Stimulated activated CD4-positive, alpha-beta T cell treated with anti-CD3 and anti-CD28 coated beads, TNF-alpha, amount 100 ng/mL, for 1 hour (primary cell): ENCODE measurements around the gene VSIG4.

Experiments used
- DNase-seq, 3 donors: peaks; one replicate each; pipeline ENCODE4 v3.0.0-alpha.2; 2020; ENCODE audit warnings: low read depth in 3 of 3, low spot score in 1 of 3

VSIG4 gene

DNA sequence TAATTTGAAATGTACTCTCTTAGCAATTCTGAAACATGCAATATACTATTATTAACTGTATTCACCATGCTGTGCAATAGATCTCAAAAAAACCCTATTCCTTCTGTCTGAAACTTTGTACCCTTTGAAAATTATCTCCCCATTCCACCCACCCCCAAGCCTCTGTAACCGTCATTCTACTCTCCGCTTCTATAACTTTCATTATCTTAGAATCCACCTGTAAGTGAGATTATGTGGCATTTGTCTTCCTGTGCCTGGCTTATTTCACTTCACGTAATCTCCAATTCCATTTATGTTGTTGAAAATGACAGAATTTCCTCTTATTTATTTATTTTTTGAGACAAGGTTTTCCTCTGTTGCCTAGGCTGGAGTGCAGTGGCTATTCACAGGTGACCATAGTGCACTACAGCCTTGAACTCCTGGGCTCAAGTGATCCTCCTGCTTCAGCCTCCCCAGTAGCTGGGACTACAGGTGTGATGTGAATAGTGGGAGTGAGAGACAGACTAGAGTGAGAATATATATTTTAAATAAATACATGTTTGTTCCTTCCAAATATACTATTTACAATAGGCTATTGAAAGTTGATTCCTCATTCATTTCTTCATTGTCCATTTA lies 30.5 kb downstream of the VSIG4 start:
- DNase-seq, result no peak

DNA sequence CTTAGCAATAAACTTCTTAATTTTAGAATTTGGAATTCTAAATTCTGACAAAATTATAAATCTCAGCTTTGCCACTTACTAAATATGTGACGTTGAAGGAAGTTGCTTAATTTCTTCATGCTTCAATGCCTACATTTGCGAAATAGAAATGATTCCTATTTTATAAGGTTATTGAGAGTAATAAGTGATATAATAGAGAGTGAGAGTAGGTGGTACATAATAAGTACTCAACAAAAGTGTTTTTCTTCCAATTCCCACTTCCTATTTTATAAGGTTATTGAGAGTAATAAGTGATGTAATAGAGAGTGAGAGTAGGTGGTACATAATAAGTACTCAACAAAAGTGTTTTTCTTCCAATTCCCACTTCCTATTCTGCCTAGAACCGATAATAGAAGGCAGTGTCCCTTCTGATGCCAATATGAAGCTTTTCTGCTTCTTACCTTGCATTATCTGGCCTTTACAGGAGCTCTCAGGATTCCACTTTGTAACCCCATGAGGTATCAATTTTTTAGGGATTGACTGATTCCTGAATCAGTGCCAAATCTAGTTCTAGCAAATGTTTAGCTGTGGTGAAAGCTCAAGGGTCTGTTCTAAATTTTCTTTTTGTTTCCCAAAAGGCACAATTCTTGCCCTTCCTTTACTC lies 31.4 kb downstream of the VSIG4 start:
- DNase-seq, result no peak

GRCh38 chrX:66007851-66008250 lies 32.0 kb downstream of the VSIG4 start:
- no peak for DNase-seq

- no peak for DNase-seq
Measured at GRCh38 chrX:66005830-66006449, 33.9 kb downstream of the VSIG4 start.

DNA sequence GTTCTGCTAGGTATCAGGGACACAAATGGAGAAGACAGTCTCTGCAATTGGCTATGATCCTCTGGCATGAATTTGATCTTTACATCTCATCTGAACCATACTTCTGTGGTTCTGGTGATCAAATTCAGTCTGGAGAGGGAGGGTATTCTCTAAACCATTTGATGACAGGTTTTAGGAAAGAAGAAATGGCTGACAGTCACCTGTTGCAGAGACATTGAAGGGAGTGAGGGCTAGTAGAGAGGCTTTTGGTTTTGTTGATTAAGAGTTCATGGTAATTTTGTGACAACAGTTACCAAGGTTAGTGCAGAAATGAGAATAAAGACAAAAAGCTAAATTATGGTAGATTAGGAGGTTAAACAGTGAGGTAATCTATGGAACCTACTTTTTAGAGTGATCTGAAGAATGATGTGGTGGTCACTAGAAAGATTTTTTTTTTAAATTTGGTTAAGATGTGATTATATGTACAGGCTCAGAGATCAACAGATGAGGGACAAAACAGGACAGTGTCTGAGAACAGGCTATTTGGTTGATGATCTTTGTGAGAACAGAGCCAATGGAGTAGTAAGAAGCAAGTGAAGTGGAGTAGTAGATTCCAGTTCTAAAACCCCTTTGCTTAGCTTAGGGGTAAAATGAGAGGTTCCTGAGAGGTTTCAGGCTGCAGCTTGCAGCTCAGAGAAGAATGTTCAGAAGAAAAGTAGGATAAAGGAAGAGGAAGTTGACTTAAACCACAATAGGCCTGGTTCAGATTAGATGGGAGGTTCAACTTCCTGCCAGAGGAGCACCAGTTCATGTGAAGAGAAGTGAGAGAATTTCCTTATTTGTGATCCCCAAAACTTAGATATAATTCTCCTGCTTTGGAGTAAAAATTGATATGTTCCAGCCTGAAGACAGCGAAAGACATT lies 34.7 kb downstream of the VSIG4 start:
- no peak for DNase-seq

GRCh38 chrX:66002824-66003680 lies 36.8 kb downstream of the VSIG4 start:
- no peak for DNase-seq

DNA sequence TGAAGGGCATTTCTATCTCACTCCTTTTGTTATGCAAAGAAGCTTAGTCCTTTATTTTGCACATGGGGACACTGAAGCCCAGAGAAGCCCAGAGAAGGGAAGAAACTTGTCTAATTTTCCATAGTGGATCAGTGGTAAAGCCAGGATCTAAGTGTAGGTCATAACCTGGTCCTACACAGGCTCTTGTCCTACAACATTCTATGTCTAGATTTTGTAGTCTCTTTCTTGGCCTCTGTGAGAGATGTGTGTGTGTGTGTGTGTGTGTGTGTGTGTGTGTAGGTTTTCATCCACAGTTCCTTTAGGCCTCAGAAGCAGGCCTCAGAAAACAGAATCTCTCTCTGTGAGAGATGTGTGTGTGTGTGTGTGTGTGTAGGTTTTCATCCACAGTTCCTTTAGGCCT lies 38.3 kb downstream of the VSIG4 start:
- DNase-seq, result no peak

- DNase-seq, result no peak
Measured at GRCh38 chrX:66000628-66001272, 39.1 kb downstream of the VSIG4 start.

- DNase-seq, result no peak
Measured at GRCh38 chrX:66000178-66000577, 39.7 kb downstream of the VSIG4 start.

GRCh38 chrX:65999563-66000148 lies 40.2 kb downstream of the VSIG4 start:
- DNase-seq, result no peak

DNA sequence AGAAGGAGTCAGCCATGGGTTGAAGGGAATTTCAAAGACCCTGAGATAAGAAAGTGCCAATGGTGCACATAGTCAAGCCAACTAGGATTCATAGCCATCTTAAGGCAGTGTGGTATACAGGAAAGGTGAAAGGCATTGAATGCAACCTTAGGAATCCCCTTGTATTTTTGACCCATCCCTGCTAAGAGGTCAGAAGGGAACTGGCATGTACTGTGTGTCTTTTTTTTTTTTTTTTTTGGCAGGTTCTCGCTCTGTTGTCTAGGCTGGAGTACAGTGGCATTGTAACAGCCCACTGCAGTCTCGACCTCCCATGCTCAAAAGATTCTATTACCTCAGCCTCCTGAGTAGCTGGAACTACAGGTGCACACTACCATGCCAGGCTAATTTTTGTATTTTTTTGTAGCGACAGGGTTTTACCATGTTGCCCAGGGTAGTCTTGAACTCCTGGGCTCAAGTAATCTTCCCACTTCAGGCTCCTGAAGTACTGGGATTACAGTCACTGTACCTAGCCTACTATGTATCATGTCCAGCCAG lies 40.8 kb downstream of the VSIG4 start:
- DNase-seq, result no peak

GRCh38 chrX:65997978-65998717 lies 41.7 kb downstream of the VSIG4 start:
- DNase-seq, result no peak

DNA sequence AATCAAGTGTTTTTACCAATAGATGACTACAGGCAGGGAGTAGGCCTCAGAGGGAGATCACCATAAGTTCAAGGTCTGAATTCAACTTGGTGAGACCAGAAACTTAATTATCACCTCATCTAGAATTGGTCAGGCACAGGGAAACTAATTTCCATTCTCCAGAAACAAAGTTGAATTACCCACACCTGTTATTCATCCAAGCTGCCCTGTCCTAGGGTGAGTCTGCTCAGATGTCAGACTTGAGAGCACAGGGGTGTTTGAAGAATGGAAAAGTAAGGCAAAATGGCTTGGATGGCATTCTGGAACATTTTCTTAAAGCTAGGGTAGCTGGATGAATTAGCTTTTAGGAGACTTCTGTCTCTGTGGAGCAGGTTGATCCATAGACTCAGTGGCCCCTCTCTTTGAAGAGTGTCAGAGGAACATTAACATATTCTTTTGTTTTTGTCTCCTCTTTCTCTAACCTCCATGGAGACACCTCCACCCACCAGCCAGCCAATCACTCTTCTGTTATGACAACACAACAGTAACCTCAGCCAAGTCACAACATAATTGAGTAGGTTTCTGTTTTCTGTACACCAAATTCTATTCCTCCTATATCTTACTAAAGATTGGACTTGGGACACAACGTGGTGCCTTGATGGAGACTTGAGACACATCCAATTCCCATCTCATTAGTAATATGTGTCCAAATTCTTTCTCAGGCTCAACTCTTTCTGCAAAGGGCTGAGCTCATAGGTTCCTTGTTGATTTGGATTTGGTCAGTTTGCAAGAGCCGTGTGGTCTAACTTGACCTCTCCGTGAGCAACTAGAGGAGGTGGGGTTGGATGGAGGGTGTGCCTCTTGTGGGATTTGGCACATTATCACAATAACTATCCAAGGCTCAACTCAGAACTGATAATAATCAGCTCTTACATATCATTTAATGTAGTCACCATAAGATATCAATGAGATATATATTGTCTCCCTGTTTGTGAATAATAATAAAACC lies 45.1 kb downstream of the VSIG4 start:
- no peak for DNase-seq

- DNase-seq, result no peak
Measured at GRCh38 chrX:65993915-65994460, 45.9 kb downstream of the VSIG4 start.

DNA sequence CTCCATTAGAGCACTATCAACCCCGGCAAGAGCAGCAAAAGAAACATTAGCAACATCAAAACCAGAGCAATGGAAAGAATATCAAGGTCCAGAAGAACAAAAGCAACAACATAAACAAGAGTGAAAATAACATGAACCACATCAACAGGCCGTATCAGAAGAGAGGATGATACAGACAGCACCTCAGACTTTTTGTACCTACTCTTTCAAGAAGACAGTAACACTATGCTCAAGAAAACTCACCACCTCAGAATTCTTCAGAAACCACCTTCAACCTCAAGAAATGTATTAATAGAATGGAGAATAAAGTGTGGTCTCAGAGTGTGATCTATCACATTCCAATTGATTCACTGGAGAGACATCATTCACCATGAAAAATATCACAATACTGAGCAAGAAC lies 46.5 kb downstream of the VSIG4 start:
- no peak for DNase-seq

DNA sequence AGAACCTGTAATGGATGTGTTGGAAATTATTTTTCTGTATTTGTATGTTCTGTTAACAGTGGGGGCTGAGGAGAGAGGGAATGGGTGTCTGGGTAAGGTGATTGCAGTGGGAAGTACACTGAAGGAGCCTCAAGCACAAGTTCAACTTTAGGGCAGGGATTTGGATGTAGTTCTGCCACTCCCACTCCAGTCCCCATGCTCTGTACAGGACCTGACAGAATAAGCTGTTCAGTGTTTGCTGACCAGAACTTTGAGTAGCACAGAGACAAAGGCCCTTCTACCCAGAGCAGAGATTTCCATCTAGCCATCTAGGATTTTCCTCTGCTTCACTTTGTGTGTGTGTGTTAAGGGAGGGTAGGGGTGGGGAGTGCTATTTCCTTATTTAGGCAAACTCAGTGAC lies 49.2 kb downstream of the VSIG4 start:
- DNase-seq, result no peak

GRCh38 chrX:65987811-65988210 lies 52.1 kb downstream of the VSIG4 start:
- DNase-seq, result no peak
